ENCODE data around the gene DPH3.

- TF ChIP-seq ZNF112 (tag by site-specific recombination; IDR thresholded peaks at IDR 0.05): no peak
- TF ChIP-seq ZNF114 (tag by site-specific recombination; IDR thresholded peaks at IDR 0.05): no peak
- no peak for TF ChIP-seq KLF9 (tag by site-specific recombination; IDR thresholded peaks at IDR 0.05; ENCODE audit: low read depth)
- no peak for TF ChIP-seq CTCF (tag by site-specific recombination; IDR thresholded peaks at IDR 0.05)
- TF ChIP-seq ZNF2 (tag by site-specific recombination; IDR thresholded peaks at IDR 0.05): no peak
- no peak for TF ChIP-seq ZBTB20 (tag by site-specific recombination; IDR thresholded peaks at IDR 0.05)
- no peak for TF ChIP-seq ZNF596 (tag by site-specific recombination; IDR thresholded peaks at IDR 0.05)
- no peak for TF ChIP-seq ZNF335 (tag by site-specific recombination; conservative IDR thresholded peaks at IDR 0.05)
- TF ChIP-seq ZNF76 (tag by site-specific recombination; IDR thresholded peaks at IDR 0.05; ENCODE audit: borderline replicate concordance, low read depth): no peak
Measured at GRCh38 chr3:16233806-16234205, 30.9 kb downstream of the DPH3 start.
